SK-N-SH treated with all-trans-retinoic acid at 6 μM for 48 hours (cell line): ENCODE results near the gene PPP1R1B.

ENCODE experiments used
- ATAC-seq: fragments of 200-7000 bp; cut with Tn5 transposase; 3 replicates; pipeline ENCODE4 v1.9.1; 2020; ENCODE audit warnings: mild to moderate bottlenecking, moderate library complexity
- ARNTL ChIP-seq: fragments of 450-650 bp; formaldehyde crosslinking; IDR thresholded peaks from 2 replicates; pipeline ENCODE4 v1.5.0; 2020; ENCODE audit warnings: low read depth, mild to moderate bottlenecking, moderate library complexity, borderline replicate concordance
- BACH2 ChIP-seq: fragments of 250-450 bp; sonication (Bioruptor Pico); IDR thresholded peaks from 2 replicates; pipeline ENCODE4 v1.9.0; 2021; ENCODE audit warnings: mild to moderate bottlenecking, borderline replicate concordance
- CREB5 ChIP-seq: fragments of 250-450 bp; sonication (Bioruptor Pico); IDR thresholded peaks from 2 replicates; pipeline ENCODE4 v1.5.1; 2020; ENCODE audit warnings: low read depth, mild to moderate bottlenecking, moderate library complexity
- CSDC2 ChIP-seq: fragments of 250-450 bp; sonication (Bioruptor Pico); IDR thresholded peaks from 2 replicates; pipeline ENCODE4 v1.5.0; 2020; ENCODE audit warnings: mild to moderate bottlenecking, moderate library complexity
- CSRNP3 ChIP-seq: fragments of 250-450 bp; sonication (Bioruptor Pico); IDR thresholded peaks from 2 replicates; pipeline ENCODE4 v1.5.1; 2021; ENCODE audit warnings: mild to moderate bottlenecking, moderate library complexity
- GLIS3 ChIP-seq: fragments of 250-450 bp; sonication (Bioruptor Pico); IDR thresholded peaks from 2 replicates; pipeline ENCODE4 v1.5.0; 2020; ENCODE audit warnings: mild to moderate bottlenecking, moderate library complexity
- ISL1 ChIP-seq: fragments of 250-450 bp; sonication (Bioruptor Pico); IDR thresholded peaks from 2 replicates; pipeline ENCODE4 v2.1.2; 2022; ENCODE audit warnings: mild to moderate bottlenecking, moderate library complexity
- OSR1 ChIP-seq: fragments of 250-450 bp; sonication (Bioruptor Pico); IDR thresholded peaks from 2 replicates; pipeline ENCODE4 v1.8.0; 2022; ENCODE audit warnings: moderate library complexity, mild to moderate bottlenecking, inconsistent platforms
- PATZ1 ChIP-seq: fragments of 250-450 bp; sonication (Bioruptor Pico); IDR thresholded peaks from 2 replicates; pipeline ENCODE4 v1.8.0; 2020; ENCODE audit warnings: mild to moderate bottlenecking, moderate library complexity, borderline replicate concordance
- POU6F1 ChIP-seq: fragments of 250-450 bp; sonication (Bioruptor Pico); IDR thresholded peaks from 2 replicates; pipeline ENCODE4 v1.8.0; 2021; ENCODE audit warnings: low read depth, mild to moderate bottlenecking, moderate library complexity, borderline replicate concordance
- PPARA ChIP-seq: fragments of 250-450 bp; sonication (Bioruptor Pico); IDR thresholded peaks from 2 replicates; pipeline ENCODE4 v1.5.0; 2020; ENCODE audit warnings: mild to moderate bottlenecking, borderline replicate concordance
- RARB ChIP-seq: fragments of 250-450 bp; sonication (Bioruptor Pico); IDR thresholded peaks from 2 replicates; pipeline ENCODE4 v1.8.0; 2021; ENCODE audit warnings: mild to moderate bottlenecking, moderate library complexity
- SNAI2 ChIP-seq: fragments of 250-450 bp; sonication (Bioruptor Pico); IDR thresholded peaks from 2 replicates; pipeline ENCODE4 v1.5.0; 2020; ENCODE audit warnings: mild to moderate bottlenecking, moderate library complexity
- TCF4 ChIP-seq: fragments of 250-450 bp; sonication (Bioruptor Pico); IDR thresholded peaks from 2 replicates; pipeline ENCODE4 v1.8.0; 2021; ENCODE audit warnings: mild to moderate bottlenecking, moderate library complexity, borderline replicate concordance
- TSHZ2 ChIP-seq: fragments of 250-450 bp; sonication (Bioruptor Pico); IDR thresholded peaks from 2 replicates; pipeline ENCODE4 v1.5.0; 2020; ENCODE audit warnings: mild to moderate bottlenecking, moderate library complexity
- ZC3H10 ChIP-seq: fragments of 250-450 bp; sonication (Bioruptor Pico); IDR thresholded peaks from 2 replicates; pipeline ENCODE4 v1.5.1; 2021; ENCODE audit warnings: mild to moderate bottlenecking, moderate library complexity
- ZFP3 ChIP-seq: fragments of 250-450 bp; sonication (Bioruptor Pico); IDR thresholded peaks from 2 replicates; pipeline ENCODE4 v1.5.0; 2020; ENCODE audit warnings: mild to moderate bottlenecking, moderate library complexity
- ZFP30 ChIP-seq: fragments of 450-650 bp; formaldehyde crosslinking; IDR thresholded peaks from 2 replicates; pipeline ENCODE4 v1.5.0; 2022; ENCODE audit warnings: mild to moderate bottlenecking, moderate library complexity
- ZNF565 ChIP-seq: fragments of 450-650 bp; formaldehyde crosslinking; conservative IDR thresholded peaks from 2 replicates; pipeline ENCODE4 v1.5.0; 2020; ENCODE audit warnings: low read depth, mild to moderate bottlenecking, moderate library complexity
- ZNF70 ChIP-seq: fragments of 450-650 bp; formaldehyde crosslinking; IDR thresholded peaks from 2 replicates; pipeline ENCODE4 v1.5.0; 2020; ENCODE audit warnings: mild to moderate bottlenecking, moderate library complexity
- ZNF8 ChIP-seq: fragments of 450-650 bp; formaldehyde crosslinking; IDR thresholded peaks from 2 replicates; pipeline ENCODE4 v1.5.0; 2020; ENCODE audit warnings: mild to moderate bottlenecking, moderate library complexity

PPP1R1B gene

GRCh38 chr17:39650121-39650579 is 23.4 kb downstream of the PPP1R1B start (continued):
- TF ChIP-seq POU6F1 (CRISPR knock-in tag): no peak
- no peak for TF ChIP-seq PPARA
- no peak for TF ChIP-seq ARNTL (CRISPR knock-in tag)
- no peak for TF ChIP-seq CSDC2 (CRISPR knock-in tag)
- TF ChIP-seq SNAI2: no peak
- TF ChIP-seq CREB5 (CRISPR knock-in tag): no peak
- no peak for TF ChIP-seq ZFP30 (CRISPR knock-in tag)

- TF ChIP-seq CREB5 (CRISPR knock-in tag): no peak
- TF ChIP-seq SNAI2: no peak
- TF ChIP-seq ZNF8 (CRISPR knock-in tag): no peak
- TF ChIP-seq ZFP30 (CRISPR knock-in tag): no peak
- no peak for TF ChIP-seq ZNF70 (CRISPR knock-in tag)
- no peak for TF ChIP-seq TSHZ2 (CRISPR knock-in tag)
- no peak for TF ChIP-seq ZFP3 (CRISPR knock-in tag)
- no peak for TF ChIP-seq OSR1
- no peak for TF ChIP-seq GLIS3 (CRISPR knock-in tag)
- no peak for TF ChIP-seq RARB (CRISPR knock-in tag)
- TF ChIP-seq CSDC2 (CRISPR knock-in tag): no peak
- TF ChIP-seq PATZ1 (CRISPR knock-in tag): no peak
- TF ChIP-seq BACH2 (CRISPR knock-in tag): no peak
- no peak for TF ChIP-seq ARNTL (CRISPR knock-in tag)
- no peak for TF ChIP-seq TCF4 (CRISPR knock-in tag)
- no peak for TF ChIP-seq PPARA
- no peak for TF ChIP-seq ZNF565 (CRISPR knock-in tag)
- TF ChIP-seq CSRNP3: no peak
- no peak for TF ChIP-seq ZC3H10
- TF ChIP-seq ISL1 (CRISPR knock-in tag): no peak
Measured at GRCh38 chr17:39651923-39652586, 25.3 kb downstream of the PPP1R1B start.

More at GRCh38 chr17:39651923-39652586, 25.3 kb downstream of the PPP1R1B start:
- no peak for ATAC-seq
